GM19324 (cell line): ENCODE data around the gene SENP2.
A peak's percentile ranks its signal among the peaks of the same experiment; 100 is the strongest.
"Not testable (repeated sequence)": the region's sequence is repeated elsewhere in the genome, so short reads cannot be mapped to it uniquely, and the experiment has no call there.

Experiments used
- ATAC-seq: cut with Tn5 transposase; IDR thresholded peaks from one replicate; pipeline ENCODE4 v1.9.1; 2021; ENCODE audit warnings: mild to moderate bottlenecking, moderate library complexity; ENCODE audit not compliant: unreplicated experiment, low FRiP score

The SENP2 gene

DNA sequence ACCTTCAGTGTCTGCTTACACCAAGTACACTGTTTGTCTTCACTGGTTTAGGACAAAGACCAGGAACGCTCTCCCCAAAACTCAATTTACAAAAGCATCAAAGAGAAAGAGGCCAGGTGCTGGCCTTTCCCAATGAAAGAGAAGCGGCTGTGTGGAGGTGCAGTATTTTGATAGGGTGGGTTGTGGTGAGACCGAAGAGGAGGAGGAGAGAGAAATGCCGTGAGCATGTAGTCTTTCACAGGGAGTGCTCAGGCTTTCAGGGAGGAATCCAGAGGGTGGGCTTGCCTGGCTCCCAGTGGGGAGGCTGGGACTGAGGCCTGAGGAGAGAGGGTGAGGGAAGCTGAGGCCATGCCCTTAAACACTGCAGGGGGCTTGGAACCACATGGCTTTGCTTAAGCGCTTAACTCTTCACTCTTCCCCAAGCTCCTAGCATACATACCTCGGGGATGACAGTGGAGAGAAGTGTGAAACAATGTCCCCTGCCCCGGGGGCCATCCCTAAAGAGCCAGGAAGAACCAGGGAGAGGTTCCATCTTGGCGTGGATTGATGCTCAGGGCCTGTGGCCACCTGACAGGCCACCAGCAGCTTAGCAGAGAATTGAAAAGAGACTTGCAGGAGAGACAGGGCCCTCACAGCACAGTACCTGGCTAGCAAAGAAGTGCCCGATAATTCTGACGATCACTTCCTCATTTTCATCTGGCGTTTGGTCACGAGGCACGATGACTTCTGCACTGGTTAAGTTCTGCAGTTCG, 60.5 kb downstream of the SENP2 start:
- no peak for ATAC-seq

DNA sequence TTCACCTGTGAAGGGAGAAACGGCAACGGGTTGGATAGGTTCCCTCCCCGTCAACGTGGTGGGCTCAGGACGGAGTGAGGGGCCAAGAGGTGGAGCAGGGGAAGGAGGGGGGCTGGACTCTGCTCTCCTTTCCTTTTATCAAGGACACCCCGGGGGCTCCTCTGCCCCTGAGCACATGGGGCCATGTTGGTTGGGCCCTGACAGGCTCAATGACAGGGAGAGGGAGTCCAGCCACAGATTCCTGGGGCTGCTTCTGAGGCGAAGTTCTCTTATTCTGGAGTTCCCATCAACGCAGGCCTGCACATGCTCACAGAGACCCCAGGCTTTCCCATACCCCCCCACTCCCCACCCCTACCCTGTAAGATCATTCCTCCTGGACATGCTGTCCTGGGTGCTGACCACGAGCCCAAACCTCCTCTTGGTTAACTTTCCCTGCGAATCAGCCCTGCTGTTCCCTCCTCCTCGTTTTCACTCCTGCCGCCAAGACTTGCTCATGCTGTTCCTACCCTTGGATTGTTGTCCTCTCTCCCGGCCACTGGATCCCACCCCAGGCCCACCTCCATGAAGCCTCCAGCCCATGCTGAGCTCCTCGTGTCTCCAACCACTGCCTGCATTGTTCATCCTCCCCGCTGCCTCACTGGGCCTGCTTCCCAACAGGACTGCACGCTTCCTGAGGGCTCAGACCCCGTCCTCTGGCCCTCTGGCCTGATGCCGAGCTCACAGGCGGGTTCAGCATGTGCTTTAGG, 61.2 kb downstream of the SENP2 start:
- ATAC-seq, result no peak

GRCh38 chr3:185647880-185648210, 61.8 kb downstream of the SENP2 start:
- no peak for ATAC-seq

- ATAC-seq, result no peak
These were observed 62.3 kb downstream of the SENP2 start for GRCh38 chr3:185648396-185648795.

- ATAC-seq, result no peak
These were observed 63.3 kb downstream of the SENP2 start for GRCh38 chr3:185649414-185649813.

GRCh38 chr3:185651971-185652370, 65.9 kb downstream of the SENP2 start:
- no peak for ATAC-seq

DNA sequence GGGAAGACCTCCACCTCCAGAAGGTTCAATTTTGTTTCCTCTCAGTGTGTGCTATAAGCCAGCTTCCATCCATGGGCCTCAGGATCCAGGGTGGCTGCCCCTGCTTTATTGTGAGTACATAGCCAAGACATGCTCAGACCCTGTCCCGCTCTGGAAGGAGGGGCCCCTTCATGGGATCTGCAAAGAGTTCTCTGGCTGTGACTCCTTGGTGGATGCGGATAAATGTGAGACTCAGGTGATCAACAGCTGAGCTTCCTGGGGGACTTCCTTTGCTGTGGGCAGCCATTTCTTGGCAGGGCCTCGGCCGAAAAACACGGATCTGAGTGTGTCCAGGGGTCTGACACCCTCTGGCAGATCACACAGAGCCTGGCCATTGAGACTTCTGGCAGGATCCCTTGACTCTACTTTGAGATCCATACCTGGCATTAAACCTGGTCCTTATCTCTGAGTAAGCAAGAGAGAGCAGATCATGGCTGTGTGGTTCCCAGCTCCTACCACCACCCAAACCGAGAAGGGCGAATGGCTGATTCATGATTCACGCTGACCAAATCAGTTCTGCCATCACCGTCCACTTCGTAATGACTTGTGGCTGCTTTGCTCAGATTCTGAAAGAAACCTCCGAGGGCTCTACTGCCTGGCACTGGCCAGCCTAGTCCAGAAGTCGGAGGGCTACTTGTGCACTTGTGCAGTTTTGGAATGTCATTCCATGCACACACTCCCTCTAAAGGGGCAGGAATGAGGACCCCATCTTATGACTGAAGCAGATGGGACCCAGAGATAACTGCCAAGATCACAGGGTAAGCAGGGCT, 68.1 kb downstream of the SENP2 start:
- ATAC-seq, result no peak

GRCh38 chr3:185654758-185655145, 68.7 kb downstream of the SENP2 start:
- no peak for ATAC-seq

DNA sequence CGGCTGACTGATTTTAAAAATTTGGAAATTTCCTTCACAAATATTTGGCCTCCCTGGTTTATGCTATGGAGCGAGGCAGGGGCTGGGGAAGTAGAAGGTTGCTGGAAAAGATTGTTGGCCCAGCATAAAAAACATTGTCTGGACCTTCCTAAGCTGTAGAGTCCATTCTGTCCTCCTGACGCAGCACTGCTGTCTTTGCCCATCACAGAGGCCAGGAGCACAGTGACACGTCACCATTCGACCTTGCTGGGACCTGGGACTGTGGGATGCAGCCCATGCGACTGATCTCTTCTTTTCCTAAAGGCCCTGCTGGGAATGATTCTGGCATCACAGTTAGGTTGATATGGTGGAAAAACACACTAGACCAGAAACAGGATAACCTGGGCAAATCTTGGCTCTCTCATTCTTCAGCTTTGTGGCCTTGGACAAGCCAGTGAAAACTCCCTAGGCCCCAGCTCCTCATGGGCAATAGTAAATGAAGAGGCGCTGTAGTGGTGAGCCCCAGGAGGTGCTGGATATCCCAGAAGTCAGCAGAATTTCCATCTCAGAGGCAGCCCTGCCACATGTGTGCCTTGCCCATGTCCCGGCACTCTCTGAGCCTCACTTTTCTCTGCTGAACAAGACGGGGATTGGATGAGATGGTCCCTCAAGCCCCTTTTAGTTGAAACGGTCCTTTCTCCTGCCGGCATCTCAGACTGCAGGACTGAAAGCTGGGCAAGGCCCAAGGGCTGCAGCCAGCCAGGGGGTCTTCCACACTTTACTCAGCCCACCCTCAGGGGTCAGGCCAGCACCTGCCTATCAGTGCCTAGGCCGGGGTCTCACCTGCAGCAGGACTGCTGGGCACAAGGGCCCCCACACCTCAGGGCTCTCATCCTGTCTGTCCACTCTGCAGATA, 69.6 kb downstream of the SENP2 start:
- ATAC-seq, result no peak

DNA sequence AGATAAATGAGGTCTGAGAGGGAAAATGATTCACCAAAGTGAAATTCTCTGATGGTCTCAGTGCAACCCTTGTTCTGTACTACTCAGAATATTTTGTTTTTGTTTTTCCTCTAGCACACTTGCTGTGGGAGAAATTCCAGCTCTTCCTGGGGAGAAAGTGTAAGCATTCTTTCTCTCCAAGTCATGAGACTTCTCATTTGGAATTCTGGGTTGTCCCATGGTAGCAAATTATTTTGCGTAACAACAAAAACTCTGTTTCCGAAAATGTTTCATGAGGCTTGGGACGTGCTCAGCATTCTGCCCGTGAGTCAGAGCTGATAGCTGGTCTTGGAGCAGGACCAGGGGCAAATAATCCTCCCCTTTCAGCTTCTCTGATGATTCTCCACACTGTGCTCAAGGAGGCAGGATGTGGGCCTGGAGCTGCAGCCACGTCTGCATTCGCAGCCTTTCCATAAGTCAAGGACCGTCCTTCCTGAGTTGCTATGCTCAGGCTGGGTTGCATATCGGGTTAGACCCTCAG, 70.3 kb downstream of the SENP2 start:
- no peak for ATAC-seq

GRCh38 chr3:185657211-185657610, 71.1 kb downstream of the SENP2 start:
- no peak for ATAC-seq

DNA sequence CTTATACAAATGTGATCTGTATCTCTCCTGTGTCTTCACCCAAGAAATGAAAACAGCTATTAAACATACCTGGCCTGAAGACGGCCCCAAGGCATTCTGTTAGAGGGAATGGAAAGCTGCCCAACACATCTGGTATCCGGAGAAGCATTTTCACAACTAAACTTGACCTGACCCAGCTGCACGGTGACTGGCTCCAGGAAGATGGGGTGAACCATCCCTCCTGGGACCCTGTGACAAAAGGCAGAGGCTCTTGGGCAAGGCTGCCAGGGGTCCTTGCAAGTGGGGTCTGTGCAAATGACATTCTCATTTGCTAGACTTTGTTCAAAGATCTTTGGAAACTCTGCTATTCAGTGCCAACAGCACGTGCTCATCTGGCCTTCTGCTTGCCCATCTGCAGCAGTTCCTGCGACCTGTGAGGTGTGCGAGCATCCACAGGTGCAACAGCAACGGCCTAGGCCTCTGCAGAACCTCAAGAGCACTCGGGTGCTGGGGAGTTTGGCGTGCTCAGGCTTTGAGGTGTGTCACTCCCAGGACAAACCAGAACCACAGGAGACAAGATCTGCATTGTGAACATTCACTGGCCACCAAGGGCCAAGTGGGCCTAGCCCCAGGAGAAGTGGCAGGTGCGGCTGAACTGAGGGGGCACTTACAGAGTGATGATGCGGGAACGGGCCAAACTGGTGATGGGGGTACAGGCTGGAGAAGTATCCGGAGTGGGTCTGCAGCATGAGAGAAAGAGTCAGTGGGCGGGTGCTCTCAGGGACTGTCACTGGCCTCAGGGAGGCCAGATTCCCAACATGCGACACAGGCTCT, 71.8 kb downstream of the SENP2 start:
- no peak for ATAC-seq

- ATAC-seq, result no peak
These were observed 72.4 kb downstream of the SENP2 start for GRCh38 chr3:185658504-185658912.

GRCh38 chr3:185658943-185659342, 72.8 kb downstream of the SENP2 start:
- ATAC-seq, result no peak

DNA sequence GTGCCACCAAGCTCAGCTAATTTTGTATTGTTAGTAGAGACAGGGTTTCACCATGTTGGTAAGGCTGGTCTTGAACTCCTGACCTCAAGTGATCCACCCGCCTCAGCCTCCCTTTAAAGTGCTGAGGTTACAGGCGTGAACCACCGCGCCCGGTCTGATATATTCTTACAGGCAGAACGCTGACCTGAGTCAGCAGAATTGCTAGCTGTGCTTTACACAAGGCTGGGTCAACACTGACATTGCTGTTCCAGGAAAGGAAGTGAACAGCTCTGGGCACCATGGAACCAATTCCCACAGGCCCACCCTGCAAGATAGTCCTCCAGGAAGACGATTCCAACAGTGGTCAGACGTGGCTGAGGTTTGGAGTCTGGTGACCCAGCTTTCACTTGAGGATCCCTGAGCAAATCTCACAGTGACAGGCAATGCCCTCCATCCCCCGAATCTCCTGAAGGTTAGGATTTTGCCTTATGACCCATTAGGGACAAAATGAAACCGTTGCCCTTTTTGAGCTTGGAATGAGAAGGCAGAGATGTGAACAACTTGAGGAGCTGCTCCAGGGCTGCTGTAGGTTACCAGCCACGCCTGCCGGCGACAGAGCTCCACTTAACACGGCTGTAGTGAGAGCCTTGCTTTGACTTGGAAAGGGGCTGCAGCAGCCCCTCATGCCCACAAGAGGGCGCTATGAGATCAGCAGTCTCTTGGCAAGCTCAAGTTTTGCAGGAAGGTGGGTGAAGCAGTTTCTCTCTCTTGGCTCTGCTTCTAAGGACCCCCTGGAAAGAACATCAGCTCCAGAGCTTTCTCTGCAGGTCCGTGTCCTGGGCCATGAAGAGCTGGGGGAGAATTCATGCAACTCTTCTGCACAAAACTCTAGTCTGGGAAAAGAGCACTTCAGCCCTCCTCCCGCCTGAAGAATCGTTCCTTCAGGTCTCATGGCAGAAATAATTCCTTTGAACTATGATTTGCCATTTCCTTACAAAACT, 74.1 kb downstream of the SENP2 start:
- peak; percentile 47 for ATAC-seq

GRCh38 chr3:185661296-185661695, 75.2 kb downstream of the SENP2 start:
- not testable (repeated sequence) for ATAC-seq

DNA sequence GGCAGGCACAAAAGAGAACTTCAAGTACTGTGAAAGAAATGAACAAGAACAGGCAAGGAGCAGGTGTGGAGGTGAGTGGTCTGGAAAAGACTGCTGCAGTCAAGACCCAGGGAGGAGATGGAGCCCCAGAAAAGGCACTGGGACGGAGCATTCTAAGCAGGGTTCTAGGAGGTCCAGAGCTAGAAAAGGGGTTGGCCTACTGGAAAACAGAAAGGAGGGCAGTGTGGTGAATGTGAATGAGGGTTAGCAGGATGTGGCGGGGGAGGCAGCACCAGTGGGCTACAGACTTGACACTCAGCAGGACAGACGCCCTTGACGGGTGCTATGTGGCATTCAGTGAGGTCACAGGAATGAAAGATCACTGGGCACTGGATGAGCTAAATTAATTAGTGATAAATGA, 75.7 kb downstream of the SENP2 start:
- no peak for ATAC-seq

DNA sequence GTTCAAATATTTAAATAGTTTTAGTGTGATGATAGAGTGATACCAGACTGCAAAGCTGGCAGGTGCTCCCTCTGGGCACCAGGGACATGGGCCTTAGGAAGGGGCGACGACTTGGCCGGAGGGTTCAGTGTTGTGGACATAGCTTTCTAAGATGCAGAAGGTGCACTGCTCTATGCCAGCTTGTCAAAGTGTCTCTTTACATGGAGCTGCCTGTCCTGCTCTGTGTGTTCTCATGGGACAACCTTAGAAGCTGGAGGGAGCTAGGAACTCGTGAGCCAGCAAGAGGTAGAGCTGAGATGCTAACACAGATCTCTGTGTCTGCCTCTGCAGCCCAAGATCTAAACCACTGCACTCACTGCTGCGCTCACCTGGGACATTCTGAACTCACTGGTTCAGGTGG, 77.8 kb downstream of the SENP2 start:
- ATAC-seq, result no peak
